IMR-90 (cell line): ENCODE data around the gene IL24. TPM values are rescaled to one million over a fixed set of nuclear protein-coding genes. Genes with fewer than 3 reads are reported as not detected.

Source experiments
- ATAC-seq: fragments of 200-7000 bp; cut with Tn5 transposase; 2 replicates; pipeline ENCODE4 v1.9.1; 2020; ENCODE audit warnings: low read depth, mild to moderate bottlenecking, moderate library complexity
- BruUV-seq: library from RNA; stranded (reverse); fragments of 400-500 nt; replicated peaks from 2 replicates; lab custom pipeline; 2021; lab: Mats Ljungman, UMichigan
- CTCF ChIA-PET: fragments of 300-600 bp; formaldehyde crosslinking; extraction: SDS; loops from one replicate; lab custom pipeline; 2021; ENCODE audit warnings: antibody characterized with exemption; lab: Yijun Ruan, JAX
- POLR2A ChIA-PET: fragments of 300-600 bp; sonication (Branson Sonifier 250); formaldehyde crosslinking; loops from one replicate; lab custom pipeline; 2022; ENCODE audit warnings: antibody characterized with exemption; ENCODE audit not compliant: unreplicated experiment; lab: Charles Lee
- DNase-seq: peaks from one replicate; pipeline ENCODE4 v3.0.0; 2013
- H2AFZ ChIP-seq: replicated peaks from 2 replicates; pipeline ENCODE3; 2013; ENCODE audit warnings: low read length, mild to moderate bottlenecking; ENCODE audit not compliant: poor library complexity
- H2AK5ac ChIP-seq: 2 replicates; pipeline ENCODE4 v1.6.1; 2013; ENCODE audit warnings: low read depth, low read length, inconsistent platforms
- H2AK9ac ChIP-seq: replicated peaks from 2 replicates; pipeline ENCODE3; 2013; ENCODE audit warnings: mild to moderate bottlenecking, low read depth, low read length, moderate library complexity; ENCODE audit not compliant: poor library complexity
- H2BK120ac ChIP-seq: 2 replicates; pipeline ENCODE4 v1.6.1; 2013; ENCODE audit warnings: low read depth, low read length, inconsistent platforms
- H2BK15ac ChIP-seq: 3 replicates; pipeline ENCODE4 v1.6.1; 2013; ENCODE audit warnings: low read depth, low read length, inconsistent platforms
- H2BK20ac ChIP-seq: 2 replicates; pipeline ENCODE4 v1.6.1; 2013; ENCODE audit warnings: low read depth, mild to moderate bottlenecking, inconsistent platforms, low read length, moderate library complexity
- H2BK5ac ChIP-seq: 2 replicates; pipeline ENCODE4 v1.6.1; 2013; ENCODE audit warnings: mild to moderate bottlenecking, low read depth, low read length, inconsistent platforms; ENCODE audit not compliant: poor library complexity, severe bottlenecking
- H3K14ac ChIP-seq: replicated peaks from 2 replicates; pipeline ENCODE4 v1.6.1; 2013; ENCODE audit warnings: low read depth, low read length, inconsistent platforms
- H3K18ac ChIP-seq: 2 replicates; pipeline ENCODE4 v1.6.1; 2013; ENCODE audit warnings: low read depth, low read length, control low read depth
- H3K23ac ChIP-seq: 2 replicates; pipeline ENCODE4 v1.6.1; 2013; ENCODE audit warnings: low read depth, low read length, inconsistent platforms
- H3K27ac ChIP-seq: 2 replicates; pipeline ENCODE4 v1.5.1; 2013; ENCODE audit warnings: mild to moderate bottlenecking, control low read depth, low read length; ENCODE audit not compliant: insufficient read depth
- H3K27me3 ChIP-seq: 2 replicates; pipeline ENCODE4 v1.6.1; 2013; ENCODE audit warnings: low read length; ENCODE audit not compliant: control insufficient read depth, insufficient read depth
- H3K36me3 ChIP-seq: 2 replicates; pipeline ENCODE4 v1.6.1; 2013; ENCODE audit warnings: low read length, mixed read lengths; ENCODE audit not compliant: control insufficient read depth, insufficient read depth
- H3K4ac ChIP-seq: 2 replicates; pipeline ENCODE4 v1.6.1; 2013; ENCODE audit warnings: low read depth, low read length, inconsistent platforms
- H3K4me1 ChIP-seq: 2 replicates; pipeline ENCODE4 v1.6.1; 2013; ENCODE audit warnings: low read length, mixed read lengths; ENCODE audit not compliant: control insufficient read depth, insufficient read depth
- H3K4me2 ChIP-seq: 2 replicates; pipeline ENCODE4 v1.6.1; 2013; ENCODE audit warnings: low read depth, mild to moderate bottlenecking, control low read depth, low read length, moderate library complexity
- H3K4me3 ChIP-seq: 2 replicates; pipeline ENCODE4 v1.5.1; 2013; ENCODE audit warnings: low read depth, mild to moderate bottlenecking, control low read depth, low read length, moderate library complexity; ENCODE audit not compliant: insufficient read depth
- H3K56ac ChIP-seq: 2 replicates; pipeline ENCODE4 v1.6.1; 2013; ENCODE audit warnings: low read length, inconsistent platforms; ENCODE audit not compliant: insufficient read depth; ENCODE audit errors: extremely low read depth
- H3K79me1 ChIP-seq, 2 experiments: 2 replicates each; pipeline ENCODE4 v1.6.1; 2013; ENCODE audit warnings: low read length in 2 of 2, inconsistent platforms in 1 of 2, low read depth in 1 of 2
- H3K9ac ChIP-seq: 2 replicates; pipeline ENCODE4 v1.6.1; 2013; ENCODE audit warnings: low read depth, low read length, control low read depth
- H3K9me1 ChIP-seq: 2 replicates; pipeline ENCODE4 v1.6.1; 2013; ENCODE audit warnings: low read length, inconsistent platforms; ENCODE audit not compliant: insufficient read depth
- H3K9me3 ChIP-seq: 2 replicates; pipeline ENCODE4 v1.6.1; 2013; ENCODE audit warnings: low read length; ENCODE audit not compliant: control insufficient read depth, insufficient read depth
- H4K20me1 ChIP-seq: 2 replicates; pipeline ENCODE4 v1.6.1; 2013; ENCODE audit warnings: low read length, inconsistent platforms; ENCODE audit not compliant: insufficient read depth
- H4K5ac ChIP-seq: 2 replicates; pipeline ENCODE4 v1.6.1; 2013; ENCODE audit warnings: mild to moderate bottlenecking, low read depth, low read length, control low read depth
- H4K8ac ChIP-seq, 2 experiments: 2 replicates each; pipeline ENCODE4 v1.6.1; 2013; ENCODE audit warnings: low read depth in 2 of 2, low read length in 2 of 2, control low read depth in 1 of 2, inconsistent platforms in 1 of 2
- H4K91ac ChIP-seq: 2 replicates; pipeline ENCODE4 v1.6.1; 2013; ENCODE audit warnings: low read depth, low read length, inconsistent platforms; ENCODE audit not compliant: insufficient read depth
- BHLHE40 ChIP-seq: fragments of 150-350 bp; IDR thresholded peaks from 2 replicates; pipeline ENCODE4 v1.6.1; 2016; ENCODE audit warnings: mild to moderate bottlenecking, low read depth, low read length
- CEBPB ChIP-seq: IDR thresholded peaks from 2 replicates; pipeline ENCODE4 v1.6.1; 2012; ENCODE audit warnings: low read depth, low read length, improper control_type of control experiment
- CTCF ChIP-seq: conservative IDR thresholded peaks from 2 replicates; pipeline ENCODE4 v1.5.1; 2012; ENCODE audit warnings: mild to moderate bottlenecking, low read depth, low read length, improper control_type of control experiment
- ELK1 ChIP-seq: fragments of 150-350 bp; IDR thresholded peaks from 2 replicates; pipeline ENCODE4 v1.6.1; 2016; ENCODE audit warnings: low read depth, mild to moderate bottlenecking, low read length, moderate library complexity, borderline replicate concordance
- FOS ChIP-seq: fragments of 150-350 bp; IDR thresholded peaks from 2 replicates; pipeline ENCODE4 v1.6.1; 2016; ENCODE audit warnings: low read depth, low read length
- MXI1 ChIP-seq: IDR thresholded peaks from 2 replicates; pipeline ENCODE4 v1.6.1; 2012; ENCODE audit warnings: low read depth, mild to moderate bottlenecking, low read length, moderate library complexity, borderline replicate concordance
- WGBS, 2 experiments: methylation state at CpG; one replicate each; pipeline versions ENCODE4 v1.1.5 to v1.1.7; 2013; ENCODE audit warnings: missing lambda C conversion rate in 2 of 2; ENCODE audit not compliant: insufficient read length in 1 of 2; ENCODE audit errors: extremely low coverage in 2 of 2; 5-methylcytosine and 5-hydroxymethylcytosine counted together
- dilution Hi-C: fragments of 300-500 bp; cut with HindIII; formaldehyde crosslinking; loops from one replicate; pipeline ENCODE4 v1.14.3; 2018; ENCODE audit warnings: low sequenced_read_pairs; ENCODE audit not compliant: unreplicated experiment
- in situ Hi-C: fragments of 300-500 bp; cut with MboI; formaldehyde crosslinking; loops from 3 replicates; pipeline ENCODE4 v1.14.3; 2019; ENCODE audit warnings: low sequenced_read_pairs, inconsistent platforms, mixed read lengths
- intact Hi-C: fragments of 100-400 bp; cut with micrococcal nuclease; formaldehyde crosslinking; loops from 2 replicates; pipeline ENCODE4 v1.10.0; 2022
- polyA plus RNA-seq, 3 experiments: library from polyadenylated mRNA; depleted of rRNA; stranded (reverse); fragments of >200 nt; gene quantifications; 2 replicates each; pipeline ENCODE4 v1.2.3, GENCODE V29; 2012; ENCODE audit warnings: low replicate concordance in 1 of 3
- total RNA-seq: library from RNA; depleted of rRNA; stranded (reverse); fragments of >200 nt; gene quantifications from 2 replicates; pipeline ENCODE4 v1.2.3, GENCODE V29; 2012

IL24 gene
- total and polyA plus RNA-seq, 2 of the 4 experiments (the other 2 are of a cell fraction) = 0.12 to 0.18 TPM

- DNase-seq (peak; percentile 64), ATAC-seq (peak; percentile 24; the same call in 1 of the 2 replicates)
- H2BK20ac ChIP-seq = peak overlapping the region; percentile 81
- H4K20me1 ChIP-seq = no peaks in the 10 kb centered on the region
- BruUV-seq = no TSS peak
- no peak for TF ChIP-seq CEBPB
- peak; percentile 53; the same call in 1 of the 2 replicates for TF ChIP-seq BHLHE40
- no peak for TF ChIP-seq ELK1
- TF ChIP-seq CTCF = no peak
- no peak; the same call in 1 of the 2 replicates for TF ChIP-seq MXI1
- TF ChIP-seq FOS = 0 out of 2 replicates have a peak, but pooled peaks have one; percentile 4
- no peak overlapping the region; the same call in 1 of the 2 replicates for H4K5ac ChIP-seq
- H2AFZ ChIP-seq = no peak overlapping the region
- H3K18ac ChIP-seq = peak overlapping the region; percentile 69; the same call in 1 of the 2 replicates
- no peak overlapping the region for H3K9ac ChIP-seq
- peak overlapping the region; percentile 82; the same call in 1 of the 2 replicates for H3K4me2 ChIP-seq
- H3K4me3 ChIP-seq = no peak overlapping the region
- ChIA-PET CTCF (interaction anchor here (0.6 kb wide), 1 partner anchor 78 kb away, joined by 3 read pairs; no protein-coding TSS in a partner anchor), POLR2A (no interaction called here)
- no peak overlapping the region; the same call in 1 of the 2 replicates for H3K14ac ChIP-seq
- 0 out of 2 replicates have a peak overlapping the region, but pooled peaks have one; percentile 68 for H4K91ac ChIP-seq
- peaks cover 21% of the 10 kb centered on the region for H3K9me1 ChIP-seq
- no peak overlapping the region for H2AK9ac ChIP-seq
- H3K27me3 ChIP-seq = no peaks in the 10 kb centered on the region
- H2BK120ac ChIP-seq = peak overlapping the region; percentile 84; the same call in 1 of the 2 replicates
- intact Hi-C loops (no loop called here), dilution Hi-C loops (no loop called here), in situ Hi-C loops (no loop called here)
- no peaks in the 10 kb centered on the region for H3K36me3 ChIP-seq
- H3K4ac ChIP-seq = no peak overlapping the region
- H3K23ac ChIP-seq = 0 out of 2 replicates have a peak overlapping the region, but pooled peaks have one; percentile 13
- WGBS, 2 experiments = no CpG with 5 or more reads among the region's 4 CpGs
- no peaks in the 10 kb centered on the region for H3K79me1 ChIP-seq
- H2BK5ac ChIP-seq = peak overlapping the region; percentile 81
- H3K4me1 ChIP-seq = peaks cover 25% of the 10 kb centered on the region
- no peak overlapping the region for H3K27ac ChIP-seq
- peak overlapping the region; percentile 10 to 67; a peak in 2 of 4 replicates for H4K8ac ChIP-seq
- no peaks in the 10 kb centered on the region for H3K9me3 ChIP-seq
- no peak overlapping the region for H2AK5ac ChIP-seq
- no peak overlapping the region for H3K56ac ChIP-seq
- no peak overlapping the region for H2BK15ac ChIP-seq
Measured at GRCh38 chr1:206887701-206888100, 9.5 kb upstream of the IL24 start.
